Esophagus squamous epithelium (tissue), 5 donors: ENCODE measurements around the gene CNGA2. TPM values are rescaled to one million over a fixed set of nuclear protein-coding genes. Genes with fewer than 3 reads are reported as not detected.

Source experiments
- DNase-seq: peaks from one replicate; lab custom pipeline; 2025; lab: John Stamatoyannopoulos, UW
- H3K27ac ChIP-seq, 4 donors: fragments of 200-600 bp; sonication (generic); one replicate each; pipeline ENCODE4 v1.5.1; 2016 to 2019; ENCODE audit warnings: mild to moderate bottlenecking in 1 of 4
- H3K27me3 ChIP-seq, 4 donors: fragments of 200-600 bp; sonication (generic); 1 replicate in 3 of 4; 2 replicates in 1 of 4; pipeline versions ENCODE4 v1.5.1 to v1.6.0; 2017 to 2021; ENCODE audit warnings: antibody characterized with exemption in 1 of 4
- H3K36me3 ChIP-seq, 3 donors: fragments of 200-600 bp; sonication (generic); one replicate each; pipeline ENCODE4 v1.5.1; 2016 to 2019
- H3K4me1 ChIP-seq, 3 donors: fragments of 200-600 bp; sonication (generic); one replicate each; pipeline ENCODE4 v1.5.1; 2017 to 2019
- H3K4me3 ChIP-seq, 4 donors: fragments of 200-600 bp; sonication (generic); 1 replicate in 3 of 4; 2 replicates in 1 of 4; pipeline ENCODE4 v1.5.1; 2016 to 2019; ENCODE audit warnings: mild to moderate bottlenecking in 2 of 4, moderate library complexity in 1 of 4
- H3K9me3 ChIP-seq, 3 donors: fragments of 200-600 bp; sonication (generic); one replicate each; pipeline ENCODE4 v1.5.1; 2016 to 2019
- POLR2A ChIP-seq, 4 donors: fragments of 450-650 bp; IDR thresholded peaks; one replicate each; pipeline ENCODE4 v1.6.1; 2017; ENCODE audit warnings: antibody characterized with exemption in 4 of 4, mild to moderate bottlenecking in 4 of 4, moderate library complexity in 3 of 4
- WGBS, 2 donors: methylation state at CpG; one replicate each; pipeline ENCODE4 v1.1.5; 2018; 5-methylcytosine and 5-hydroxymethylcytosine counted together
- intact Hi-C: fragments of 100-400 bp; cut with DNase I; formaldehyde crosslinking; loops from one replicate; pipeline ENCODE4 v1.15.0; 2022
- total RNA-seq, 4 donors: library from RNA; depleted of rRNA; stranded (reverse); fragments of >200 nt; gene quantifications; one replicate each; pipeline ENCODE4 v1.1.0, GENCODE V29; 2016
- TF ChIP-seq, protein P1 (sequence below), 6 experiments: fragments of 450-650 bp in 4 of 6; fragments of 200-600 bp in 2 of 6; sonication (generic) in 2 of 6; IDR thresholded peaks; one replicate each; pipeline ENCODE4 v1.5.1; 2016 to 2019; ENCODE audit warnings: antibody characterized with exemption in 6 of 6, mild to moderate bottlenecking in 4 of 6, moderate library complexity in 4 of 6
- donor health status: DM: yes; HTN: yes; CAD: no.

CNGA2 gene
- total RNA-seq, 4 donors from 2014 or later = not detected

- Histone ChIP-seq H3K27ac (peak overlapping the region in 3 of 4 donors; percentile 3 to 57 (median 28)), H3K9me3 (no peaks in the 10 kb centered on the region), H3K4me3 (no peak overlapping the region), H3K27me3 (no peaks in the 10 kb centered on the region), H3K36me3 (no peaks in the 10 kb centered on the region), H3K4me1 (peaks cover 0 to 18% (median 5%) of the 10 kb centered on the region in 3 donors)
- WGBS, 2 donors = 63% methylated on average over 6 of the region's 6 CpGs; no CpG with 5 or more reads in 1 of the 2 donors
- DNase-seq = no peak
- TF ChIP-seq, protein P1, sequence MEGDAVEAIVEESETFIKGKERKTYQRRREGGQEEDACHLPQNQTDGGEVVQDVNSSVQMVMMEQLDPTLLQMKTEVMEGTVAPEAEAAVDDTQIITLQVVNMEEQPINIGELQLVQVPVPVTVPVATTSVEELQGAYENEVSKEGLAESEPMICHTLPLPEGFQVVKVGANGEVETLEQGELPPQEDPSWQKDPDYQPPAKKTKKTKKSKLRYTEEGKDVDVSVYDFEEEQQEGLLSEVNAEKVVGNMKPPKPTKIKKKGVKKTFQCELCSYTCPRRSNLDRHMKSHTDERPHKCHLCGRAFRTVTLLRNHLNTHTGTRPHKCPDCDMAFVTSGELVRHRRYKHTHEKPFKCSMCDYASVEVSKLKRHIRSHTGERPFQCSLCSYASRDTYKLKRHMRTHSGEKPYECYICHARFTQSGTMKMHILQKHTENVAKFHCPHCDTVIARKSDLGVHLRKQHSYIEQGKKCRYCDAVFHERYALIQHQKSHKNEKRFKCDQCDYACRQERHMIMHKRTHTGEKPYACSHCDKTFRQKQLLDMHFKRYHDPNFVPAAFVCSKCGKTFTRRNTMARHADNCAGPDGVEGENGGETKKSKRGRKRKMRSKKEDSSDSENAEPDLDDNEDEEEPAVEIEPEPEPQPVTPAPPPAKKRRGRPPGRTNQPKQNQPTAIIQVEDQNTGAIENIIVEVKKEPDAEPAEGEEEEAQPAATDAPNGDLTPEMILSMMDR (IDR thresholded peaks at IDR 0.05) = no peak
- no peak for TF ChIP-seq POLR2A (IDR thresholded peaks at IDR 0.05)
- intact Hi-C loops = loop anchor here (5.0 kb wide), 1 partner anchor 883 kb away; the partner anchor contains the start of gene GABRQ
Observed at GRCh38 chrX:151754047-151754429, 19.5 kb downstream of the CNGA2 start.

DNA sequence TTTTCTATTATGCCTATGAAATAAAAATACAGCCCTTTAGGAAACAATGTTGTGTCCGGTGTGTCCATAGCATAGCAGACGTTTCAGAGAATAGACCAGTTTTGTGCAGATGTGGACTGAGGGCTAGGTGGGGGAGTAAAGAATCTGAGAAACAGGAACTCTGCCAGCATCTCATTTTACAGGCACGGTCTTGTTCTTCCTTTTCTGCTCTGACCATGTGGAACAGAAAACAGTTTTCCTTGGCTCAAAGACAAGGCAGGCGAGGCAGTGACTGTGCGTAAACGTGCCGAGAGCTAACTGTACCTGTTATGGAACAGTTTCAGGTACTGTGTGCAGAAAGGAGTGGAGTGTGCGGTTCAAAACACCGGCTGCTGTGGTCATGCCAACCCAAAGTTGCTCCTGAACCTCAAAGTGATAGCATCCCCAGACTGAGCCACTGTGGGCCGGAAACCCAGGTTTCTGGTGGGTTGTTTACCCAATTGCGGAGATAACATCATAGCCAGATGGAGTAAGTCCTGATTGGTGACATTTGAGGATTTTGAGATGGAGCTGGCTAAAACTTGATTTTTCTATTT lies 20.2 kb downstream of the CNGA2 start:
- Histone ChIP-seq H3K4me3 (no peak overlapping the region), H3K27ac (peak overlapping the region in 2 of 4 donors; percentile 3 to 57), H3K27me3 (no peaks in the 10 kb centered on the region), H3K4me1 (peaks cover 0 to 18% (median 5%) of the 10 kb centered on the region in 3 donors), H3K9me3 (no peaks in the 10 kb centered on the region), H3K36me3 (no peaks in the 10 kb centered on the region)
- DNase-seq = no peak
- no peak for TF ChIP-seq POLR2A (IDR thresholded peaks at IDR 0.05)
- TF ChIP-seq, protein P1 (IDR thresholded peaks at IDR 0.05) = no peak
- 51 to 57% methylated on average over 5 to 11 of the region's 11 CpGs for WGBS, 2 donors
- intact Hi-C loops = loop anchor here (5.0 kb wide), 1 partner anchor 883 kb away; the partner anchor contains the start of gene GABRQ

GRCh38 chrX:151759041-151759708 lies 24.6 kb downstream of the CNGA2 start:
- H3K27me3 ChIP-seq = no peaks in the 10 kb centered on the region
- H3K4me1 ChIP-seq = peaks cover 0 to 4% (median 0%) of the 10 kb centered on the region in 3 donors
- H3K9me3 ChIP-seq = no peaks in the 10 kb centered on the region
- intact Hi-C loops = no loop called here
- TF ChIP-seq, protein P1 (IDR thresholded peaks at IDR 0.05) = no peak
- TF ChIP-seq POLR2A (IDR thresholded peaks at IDR 0.05) = no peak
- H3K4me3 ChIP-seq = no peak overlapping the region
- no peak overlapping the region for H3K27ac ChIP-seq
- 78 to 94% methylated on average over 2 to 11 of the region's 11 CpGs for WGBS, 2 donors
- H3K36me3 ChIP-seq = no peaks in the 10 kb centered on the region
- DNase-seq = no peak

DNA sequence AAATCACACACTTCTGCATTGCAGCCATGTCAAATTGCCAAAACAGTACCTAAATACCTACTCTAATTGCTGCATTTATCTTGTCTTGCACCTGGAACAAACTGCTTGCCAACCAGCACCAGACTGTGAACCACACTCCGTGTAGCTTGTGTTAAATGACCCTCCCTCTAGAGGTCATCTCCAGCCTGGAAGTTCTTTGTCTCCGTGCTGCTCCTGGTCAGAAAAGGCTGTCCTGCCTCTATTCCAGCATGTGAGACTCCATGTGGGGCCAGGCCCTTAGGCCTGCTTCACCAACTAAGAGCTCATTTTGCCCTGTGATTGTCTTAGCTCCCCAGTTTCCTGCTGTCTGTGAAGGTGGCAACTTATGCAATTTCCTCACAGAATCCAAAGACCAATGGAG lies 28.3 kb downstream of the CNGA2 start:
- Histone ChIP-seq H3K4me1 (no peaks in the 10 kb centered on the region), H3K4me3 (no peak overlapping the region), H3K27ac (no peak overlapping the region), H3K27me3 (no peaks in the 10 kb centered on the region), H3K9me3 (no peaks in the 10 kb centered on the region), H3K36me3 (no peaks in the 10 kb centered on the region)
- TF ChIP-seq, protein P1 (IDR thresholded peaks at IDR 0.05) = no peak
- no peak for TF ChIP-seq POLR2A (IDR thresholded peaks at IDR 0.05)
- 47% methylated on average over 2 of the region's 2 CpGs; no CpG with 5 or more reads in 1 of the 2 donors for WGBS, 2 donors
- DNase-seq = no peak
- intact Hi-C loops = no loop called here

DNA sequence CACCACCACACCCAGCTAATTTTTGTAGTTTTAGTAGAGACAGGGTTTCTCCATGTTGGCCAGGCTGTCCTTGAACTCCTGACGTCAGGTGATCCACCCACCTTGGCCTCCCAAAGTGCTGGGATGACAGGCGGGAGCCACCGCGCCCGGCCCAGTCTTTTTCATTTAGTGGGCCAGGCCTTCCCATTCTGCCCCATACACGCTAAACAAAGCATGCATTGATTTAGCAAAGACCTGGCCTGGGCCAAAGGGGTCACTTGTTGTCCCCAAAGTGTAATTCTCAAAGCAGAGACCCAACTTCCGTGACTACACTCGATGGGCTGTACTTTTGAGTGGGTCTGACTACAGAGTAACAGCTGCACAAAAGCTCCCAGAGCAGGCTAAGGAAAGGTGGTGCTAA lies 29.2 kb downstream of the CNGA2 start:
- intact Hi-C loops = no loop called here
- no peak overlapping the region for H3K27ac ChIP-seq
- no peaks in the 10 kb centered on the region for H3K4me1 ChIP-seq
- TF ChIP-seq POLR2A (IDR thresholded peaks at IDR 0.05) = no peak
- no peaks in the 10 kb centered on the region for H3K36me3 ChIP-seq
- H3K4me3 ChIP-seq = no peak overlapping the region
- H3K9me3 ChIP-seq = no peaks in the 10 kb centered on the region
- DNase-seq = no peak
- H3K27me3 ChIP-seq = no peaks in the 10 kb centered on the region
- WGBS, 2 donors = 71% methylated on average over 2 of the region's 8 CpGs; no CpG with 5 or more reads in 1 of the 2 donors
